A549 (cell line): ENCODE measurements around the gene FXN. TPM values are rescaled to one million over a fixed set of nuclear protein-coding genes. Genes with fewer than 3 reads are reported as not detected.
"Not testable (repeated sequence)": the region's sequence is repeated elsewhere in the genome, so short reads cannot be mapped to it uniquely, and the experiment has no call there.

Source experiments
- ATAC-seq, 2 experiments: fragments of 200-7000 bp in 1 of 2; fragments of >200 bp in 1 of 2; cut with Nextera tagmentation in 1 of 2; cut with Tn5 transposase in 1 of 2; 3 replicates each; pipeline versions ENCODE4 v1.8.0 to v1.9.1; 2018 to 2020; ENCODE audit warnings: mild to moderate bottlenecking in 1 of 2, moderate library complexity in 1 of 2
- CTCF ChIA-PET: fragments of 300-600 bp; sonication (Branson Sonifier 250); formaldehyde crosslinking; extraction: SDS; loops from one replicate; lab custom pipeline; 2021; ENCODE audit warnings: antibody characterized with exemption, inconsistent platforms; lab: Yijun Ruan, JAX
- POLR2A ChIA-PET: fragments of 350-600 bp; formaldehyde crosslinking; extraction: SDS; loops from one replicate; lab custom pipeline; 2021; ENCODE audit warnings: antibody characterized with exemption, inconsistent platforms; lab: Yijun Ruan, JAX
- DNase-seq, 2 experiments: peaks; one replicate each; pipeline versions ENCODE4 v3.0.0 to v3.0.0-alpha.2; 2011 to 2016; ENCODE audit warnings: low read depth in 1 of 2, low spot score in 1 of 2
- FAIRE-seq: peaks from 2 replicates; lab custom pipeline; 2011; peaks lifted over from hg19 to GRCh38; lab: Jason Lieb, UNC
- H3K27ac ChIP-seq, 2 experiments: fragments of >200 bp; sonication (Bioruptor Twin); formaldehyde crosslinking; 3 replicates each; pipeline ENCODE4 v1.5.1; 2016 to 2017
- H3K4me1 ChIP-seq: fragments of >200 bp; sonication (Bioruptor Twin); formaldehyde crosslinking; 3 replicates; pipeline ENCODE4 v1.6.1; 2016
- H3K4me2 ChIP-seq: fragments of >200 bp; sonication (Bioruptor Twin); formaldehyde crosslinking; 3 replicates; pipeline ENCODE4 v1.6.1; 2016
- H3K4me3 ChIP-seq: fragments of >200 bp; sonication (Bioruptor Twin); formaldehyde crosslinking; 3 replicates; pipeline ENCODE4 v1.5.1; 2016
- H3K9me3 ChIP-seq: fragments of >200 bp; sonication (Bioruptor Twin); formaldehyde crosslinking; 3 replicates; pipeline ENCODE4 v1.6.1; 2016
- BCL3 ChIP-seq: fragments of >200 bp; sonication (Bioruptor Twin); formaldehyde crosslinking; IDR thresholded peaks from 3 replicates; pipeline ENCODE4 v1.6.1; 2016
- BHLHE40 ChIP-seq: IDR thresholded peaks from 2 replicates; pipeline ENCODE4 v1.6.1; 2012; ENCODE audit warnings: low read depth, low read length, inconsistent platforms
- CBX2 ChIP-seq: fragments of 200-600 bp; sonication (generic); IDR thresholded peaks from 2 replicates; pipeline ENCODE4 v1.6.1; 2016; ENCODE audit warnings: low read depth, mild to moderate bottlenecking, borderline replicate concordance
- CHD2 ChIP-seq: fragments of 150-350 bp; IDR thresholded peaks from 2 replicates; pipeline ENCODE4 v1.6.1; 2014; ENCODE audit warnings: low read length; ENCODE audit not compliant: partially characterized antibody
- CHD4 ChIP-seq: fragments of 200-600 bp; sonication (generic); IDR thresholded peaks from 2 replicates; pipeline ENCODE4 v1.6.1; 2016; ENCODE audit warnings: antibody characterized with exemption, mild to moderate bottlenecking, borderline replicate concordance
- E2F6 ChIP-seq: IDR thresholded peaks from 2 replicates; pipeline ENCODE4 v1.6.1; 2012; ENCODE audit warnings: low read depth, borderline replicate concordance
- EHF ChIP-seq: fragments of 250-450 bp; sonication (Bioruptor Pico); IDR thresholded peaks from 2 replicates; pipeline ENCODE4 v1.5.0; 2020; ENCODE audit warnings: mild to moderate bottlenecking
- FOSB ChIP-seq: fragments of 250-450 bp; sonication (Bioruptor Pico); IDR thresholded peaks from 2 replicates; pipeline ENCODE4 v1.5.0; 2020; ENCODE audit warnings: mild to moderate bottlenecking, moderate library complexity
- FOXS1 ChIP-seq: fragments of 250-450 bp; sonication (Bioruptor Pico); IDR thresholded peaks from 2 replicates; pipeline ENCODE4 v1.5.0; 2020; ENCODE audit warnings: mild to moderate bottlenecking, moderate library complexity
- GATA3 ChIP-seq: IDR thresholded peaks from 2 replicates; pipeline ENCODE4 v1.6.1; 2012; ENCODE audit warnings: borderline replicate concordance
- HES2 ChIP-seq: fragments of >200 bp; sonication (Bioruptor Twin); formaldehyde crosslinking; IDR thresholded peaks from 2 replicates; pipeline ENCODE4 v1.6.1; 2016
- HOXB13 ChIP-seq: fragments of 250-450 bp; sonication (Bioruptor Pico); IDR thresholded peaks from 2 replicates; pipeline ENCODE4 v1.5.0; 2020; ENCODE audit warnings: low read depth, mild to moderate bottlenecking, moderate library complexity
- JUN ChIP-seq, 2 experiments: fragments of >200 bp; sonication (Bioruptor Twin); formaldehyde crosslinking; IDR thresholded peaks; 2 replicates in 1 of 2; 3 replicates in 1 of 2; pipeline ENCODE4 v1.6.1; 2016 to 2017
- JUNB ChIP-seq: fragments of >200 bp; sonication (Bioruptor Twin); formaldehyde crosslinking; IDR thresholded peaks from 2 replicates; pipeline ENCODE4 v1.6.1; 2016
- MAFK ChIP-seq: fragments of 450-650 bp; IDR thresholded peaks from 2 replicates; pipeline ENCODE4 v1.6.1; 2014; ENCODE audit not compliant: partially characterized antibody
- MAZ ChIP-seq: fragments of 150-350 bp; IDR thresholded peaks from 2 replicates; pipeline ENCODE4 v1.6.1; 2014; ENCODE audit warnings: antibody characterized with exemption, low read depth, low read length, borderline replicate concordance
- MYC ChIP-seq: IDR thresholded peaks from 2 replicates; pipeline ENCODE4 v1.6.1; 2012; ENCODE audit warnings: mild to moderate bottlenecking, inconsistent platforms, low read length, improper control_type of control experiment, borderline replicate concordance
- NFE2L2 ChIP-seq: fragments of 150-350 bp; conservative IDR thresholded peaks from 2 replicates; pipeline ENCODE4 v1.6.1; 2014; ENCODE audit warnings: low read length
- POLR2AphosphoS2 ChIP-seq: conservative IDR thresholded peaks from 2 replicates; pipeline ENCODE4 v1.6.1; 2012; ENCODE audit warnings: low read length, improper control_type of control experiment, inconsistent platforms
- RAD21 ChIP-seq, 2 experiments: fragments of >200 bp in 1 of 2; sonication (Bioruptor Twin) in 1 of 2; formaldehyde crosslinking in 1 of 2; IDR thresholded peaks in 1 of 2; conservative IDR thresholded peaks in 1 of 2; 2 replicates in 1 of 2; 3 replicates in 1 of 2; pipeline ENCODE4 v1.6.1; 2012 to 2018; ENCODE audit warnings: inconsistent platforms in 1 of 2
- REST ChIP-seq: fragments of 200-600 bp; sonication (generic); IDR thresholded peaks from 2 replicates; pipeline ENCODE4 v1.6.1; 2016; ENCODE audit warnings: antibody characterized with exemption, mild to moderate bottlenecking, moderate library complexity
- USF2 ChIP-seq: fragments of 450-650 bp; IDR thresholded peaks from 2 replicates; pipeline ENCODE4 v1.6.1; 2014; ENCODE audit warnings: antibody characterized with exemption
- ZC3H11A ChIP-seq: fragments of 450-650 bp; IDR thresholded peaks from 2 replicates; pipeline ENCODE4 v1.6.1; 2014; ENCODE audit warnings: antibody characterized with exemption, mild to moderate bottlenecking
- WGBS: methylation state at CpG from one replicate; pipeline ENCODE4 v1.1.6; 2017; ENCODE audit errors: missing lambda C conversion rate; 5-methylcytosine and 5-hydroxymethylcytosine counted together
- polyA plus RNA-seq, 4 experiments: library from polyadenylated mRNA; depleted of rRNA in 3 of 4; stranded (reverse); fragments of >200 nt; fragmentation: RNase III in 1 of 4; extraction: RNeasy Plus Mini Kit Qiagen cat#74134 plus additional on column Dnase treatment in 1 of 4; gene quantifications; 2 replicates in 3 of 4; 3 replicates in 1 of 4; pipeline ENCODE4 v1.2.3, GENCODE V29; 2011 to 2017

The FXN gene
- polyA plus RNA-seq, 2 of the 4 experiments (the other 2 are of a cell fraction) = 22.5 to 26.0 TPM

GRCh38 chr9:69035438-69036308 is at the start of gene FXN (continued):
- no peak for TF ChIP-seq POLR2AphosphoS2
- no peak for TF ChIP-seq CBX2
- no peak for TF ChIP-seq JUNB
- peak in 1 of 2 experiments; percentile 82; a peak in 2 of 5 replicates for TF ChIP-seq JUN (IDR thresholded peaks at IDR 0.05)
- no peak for TF ChIP-seq HES2
- peak; percentile 57; the same call in 1 of the 2 replicates for TF ChIP-seq E2F6
- TF ChIP-seq BCL3 = peak; percentile 82; the same call in 1 of the 3 replicates
- no peak for TF ChIP-seq EHF (CRISPR knock-in tag)
- no peak; the same call in 1 of the 2 replicates for TF ChIP-seq MYC
- no peak for TF ChIP-seq MAZ
- no peak for TF ChIP-seq MAFK
- no peak for TF ChIP-seq NFE2L2
- TF ChIP-seq HOXB13 = no peak
- no peak for TF ChIP-seq CHD2
- no peak for TF ChIP-seq ZC3H11A
- TF ChIP-seq RAD21 (conservative IDR thresholded peaks at IDR 0.05 in 1 of 2, IDR thresholded peaks at IDR 0.05 in 1 of 2) = peak; percentile 51 to 58
- TF ChIP-seq FOXS1 (CRISPR knock-in tag) = no peak
- TF ChIP-seq GATA3 = no peak
- TF ChIP-seq REST = no peak
- TF ChIP-seq CHD4 = peak; percentile 99
- TF ChIP-seq BHLHE40 = no peak
- no peak for TF ChIP-seq USF2
- TF ChIP-seq FOSB = no peak

- H3K4me1 ChIP-seq, H3K4me2 ChIP-seq, CTCF ChIA-PET, POLR2A ChIA-PET, H3K4me3 ChIP-seq, FAIRE-seq, H3K27ac ChIP-seq, ATAC-seq, H3K9me3 ChIP-seq, DNase-seq: not testable (repeated sequence)
- 63% methylated on average over 7 of the region's 7 CpGs for WGBS
These were observed 48.6 kb upstream of the FXN start for GRCh38 chr9:68986949-68987348.
